ENCODE data around the gene RPS19.

RPS19 gene

DNA sequence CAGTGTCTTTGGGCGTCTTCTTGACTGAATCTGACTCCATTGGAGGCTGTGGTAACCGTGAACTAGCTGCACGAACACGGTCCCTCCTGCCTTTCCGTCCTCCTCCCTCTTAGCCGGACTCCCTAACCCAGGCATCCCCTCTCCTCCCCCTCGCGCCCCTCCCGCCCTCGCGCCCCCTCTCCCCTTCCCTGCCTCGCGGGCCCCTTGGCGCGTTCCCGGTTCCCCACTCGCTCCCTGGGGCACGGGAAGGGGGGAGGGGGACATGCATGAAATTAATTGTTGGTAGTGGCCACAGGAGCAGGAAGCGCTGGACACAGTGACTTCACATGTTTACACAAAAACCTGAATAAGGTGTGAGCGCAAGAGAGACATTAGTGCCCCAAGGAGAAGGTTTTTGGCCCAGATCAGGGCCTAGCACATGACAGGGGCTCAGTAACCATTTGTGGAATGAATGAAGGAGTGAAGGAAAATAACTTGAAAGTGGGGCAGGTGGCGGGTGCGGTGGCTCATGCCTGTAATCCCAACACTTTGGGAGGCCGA is 14.9 kb upstream of the RPS19 start:
- TF ChIP-seq EZH2 (optimal IDR thresholded peaks at IDR 0.05; ENCODE audit: low read depth, low read length) = no peak
- no peak for TF ChIP-seq EZH2phosphoT487 (IDR thresholded peaks at IDR 0.05; ENCODE audit: low read length)
- TF ChIP-seq CTCF (IDR thresholded peaks at IDR 0.05; ENCODE audit: low read length) = no peak
- Histone ChIP-seq H3K27me3 (replicated peaks; ENCODE audit: insufficient read depth, low read length) (peaks cover 77% of the 10 kb centered on the region), H3K4me1 (ENCODE audit: low read length) (no peaks in the 10 kb centered on the region), H3K9ac (ENCODE audit: low read length) (no peak overlapping the region), H4K20me1 (ENCODE audit: insufficient read depth, low read length) (no peaks in the 10 kb centered on the region), H3K36me3 (replicated peaks; ENCODE audit: insufficient read depth, low read length) (no peaks in the 10 kb centered on the region), H3K4me2 (ENCODE audit: low read depth, low read length) (no peak overlapping the region), H3K27ac (ENCODE audit: low read length) (no peak overlapping the region), H3K4me3 (ENCODE audit: low read length) (no peak overlapping the region), H3K9me3 (replicated peaks; ENCODE audit: insufficient read depth, low read length) (no peaks in the 10 kb centered on the region), H3F3A (ENCODE audit: insufficient read depth, low read length) (no peaks in the 10 kb centered on the region), H3K9me2 (replicated peaks; ENCODE audit: insufficient read depth, low read length) (no peaks in the 10 kb centered on the region), H2AFZ (ENCODE audit: low read length) (no peak overlapping the region), H3K79me2 (ENCODE audit: low read length) (no peaks in the 10 kb centered on the region)
- DNase-seq = no peak

- peaks cover 76% of the 10 kb centered on the region for H3K27me3 ChIP-seq (replicated peaks; ENCODE audit: insufficient read depth, low read length)
- no peaks in the 10 kb centered on the region for H3K36me3 ChIP-seq (replicated peaks; ENCODE audit: insufficient read depth, low read length)
- H3K4me1 ChIP-seq (ENCODE audit: low read length) = no peaks in the 10 kb centered on the region
- H3K9me2 ChIP-seq (replicated peaks; ENCODE audit: insufficient read depth, low read length) = no peaks in the 10 kb centered on the region
- no peaks in the 10 kb centered on the region for H3K79me2 ChIP-seq (ENCODE audit: low read length)
- H3F3A ChIP-seq (ENCODE audit: insufficient read depth, low read length) = no peaks in the 10 kb centered on the region
- no peak overlapping the region for H3K27ac ChIP-seq (ENCODE audit: low read length)
- no peaks in the 10 kb centered on the region for H4K20me1 ChIP-seq (ENCODE audit: insufficient read depth, low read length)
- H3K4me3 ChIP-seq (ENCODE audit: low read length) = no peak overlapping the region
- DNase-seq = no peak
- no peak overlapping the region for H3K9ac ChIP-seq (ENCODE audit: low read length)
- no peak overlapping the region for H2AFZ ChIP-seq (ENCODE audit: low read length)
- H3K4me2 ChIP-seq (ENCODE audit: low read depth, low read length) = no peak overlapping the region
- H3K9me3 ChIP-seq (replicated peaks; ENCODE audit: insufficient read depth, low read length) = no peaks in the 10 kb centered on the region
- no peak for TF ChIP-seq EZH2phosphoT487 (IDR thresholded peaks at IDR 0.05; ENCODE audit: low read length)
- no peak for TF ChIP-seq EZH2 (optimal IDR thresholded peaks at IDR 0.05; ENCODE audit: low read depth, low read length)
- no peak for TF ChIP-seq CTCF (IDR thresholded peaks at IDR 0.05; ENCODE audit: low read length)
Observed at GRCh38 chr19:41847351-41848105, 12.5 kb upstream of the RPS19 start.

- no peaks in the 10 kb centered on the region for H3K9me3 ChIP-seq (replicated peaks; ENCODE audit: insufficient read depth, low read length)
- no peak for DNase-seq
- H3K9ac ChIP-seq (ENCODE audit: low read length) = no peak overlapping the region
- no peak overlapping the region for H3K4me2 ChIP-seq (ENCODE audit: low read depth, low read length)
- H3K79me2 ChIP-seq (ENCODE audit: low read length) = no peaks in the 10 kb centered on the region
- no peaks in the 10 kb centered on the region for H3K36me3 ChIP-seq (replicated peaks; ENCODE audit: insufficient read depth, low read length)
- H3K9me2 ChIP-seq (replicated peaks; ENCODE audit: insufficient read depth, low read length) = no peaks in the 10 kb centered on the region
- TF ChIP-seq EZH2phosphoT487 (IDR thresholded peaks at IDR 0.05; ENCODE audit: low read length) (no peak), CTCF (IDR thresholded peaks at IDR 0.05; ENCODE audit: low read length) (no peak), EZH2 (optimal IDR thresholded peaks at IDR 0.05; ENCODE audit: low read depth, low read length) (no peak)
- no peaks in the 10 kb centered on the region for H3F3A ChIP-seq (ENCODE audit: insufficient read depth, low read length)
- peaks cover 76% of the 10 kb centered on the region for H3K27me3 ChIP-seq (replicated peaks; ENCODE audit: insufficient read depth, low read length)
- H4K20me1 ChIP-seq (ENCODE audit: insufficient read depth, low read length) = no peaks in the 10 kb centered on the region
- H3K4me1 ChIP-seq (ENCODE audit: low read length) = no peaks in the 10 kb centered on the region
- no peak overlapping the region for H3K27ac ChIP-seq (ENCODE audit: low read length)
- H2AFZ ChIP-seq (ENCODE audit: low read length) = no peak overlapping the region
- no peak overlapping the region for H3K4me3 ChIP-seq (ENCODE audit: low read length)
Observed at GRCh38 chr19:41848666-41849065, 11.4 kb upstream of the RPS19 start.

All from MM.1S (cell line).